ENCODE data around the gene MOB3A.

The MOB3A gene

GRCh38 chr19:2079865-2080301 lies 16.2 kb downstream of the MOB3A start (continued):
- TF ChIP-seq PRDM2 (tag by site-specific recombination; IDR thresholded peaks at IDR 0.05; ENCODE audit: borderline replicate concordance), result no peak
- TF ChIP-seq, protein P1, sequence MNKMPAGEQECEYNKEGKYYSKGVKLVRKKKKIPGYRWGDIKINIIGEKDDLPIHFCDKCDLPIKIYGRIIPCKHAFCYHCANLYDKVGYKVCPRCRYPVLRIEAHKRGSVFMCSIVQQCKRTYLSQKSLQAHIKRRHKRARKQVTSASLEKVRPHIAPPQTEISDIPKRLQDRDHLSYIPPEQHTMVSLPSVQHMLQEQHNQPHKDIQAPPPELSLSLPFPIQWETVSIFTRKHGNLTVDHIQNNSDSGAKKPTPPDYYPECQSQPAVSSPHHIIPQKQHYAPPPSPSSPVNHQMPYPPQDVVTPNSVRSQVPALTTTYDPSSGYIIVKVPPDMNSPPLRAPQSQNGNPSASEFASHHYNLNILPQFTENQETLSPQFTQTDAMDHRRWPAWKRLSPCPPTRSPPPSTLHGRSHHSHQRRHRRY (tag by site-specific recombination; IDR thresholded peaks at IDR 0.05), result no peak

DNA sequence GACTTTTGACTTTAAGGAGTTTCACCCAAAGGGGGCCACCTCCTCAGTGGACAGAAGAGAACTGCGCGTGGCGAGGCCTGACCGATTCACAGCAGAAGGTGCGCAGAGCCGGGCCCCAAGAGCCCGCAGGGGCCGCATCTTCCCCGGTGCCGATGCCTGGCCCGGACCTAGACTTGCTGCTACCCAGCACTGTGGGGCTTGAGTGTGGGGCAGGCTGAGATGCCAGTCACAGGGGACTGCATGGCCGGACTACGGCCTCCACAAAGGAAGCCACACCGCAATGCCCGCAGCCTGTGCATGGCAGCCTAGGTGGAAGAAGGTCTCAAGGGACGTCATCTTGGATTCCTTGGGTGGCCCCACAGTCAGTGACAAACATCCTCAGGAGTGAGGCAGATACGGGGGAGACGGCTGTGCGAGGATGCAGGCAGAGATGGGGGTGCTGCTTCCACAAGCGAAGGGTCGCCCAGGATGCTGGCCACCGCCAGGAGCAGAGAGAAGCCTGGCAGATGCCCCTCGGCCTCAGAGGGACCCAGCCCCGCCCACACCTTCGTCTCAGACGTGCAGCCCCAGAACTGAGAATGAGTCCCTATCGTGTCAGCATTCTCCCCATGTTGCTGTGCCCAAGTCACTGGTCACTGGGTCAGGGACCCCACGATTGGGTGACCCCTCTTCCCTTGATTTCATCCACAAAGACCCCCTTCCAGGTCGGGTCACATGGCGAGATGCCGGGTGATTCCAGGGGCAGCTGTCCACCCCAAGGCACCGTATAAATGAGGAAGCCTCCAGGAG lies 16.9 kb downstream of the MOB3A start:
- H3K9me3 ChIP-seq (ENCODE audit: control insufficient read depth, insufficient read depth, low read depth, low read length), result no peaks in the 10 kb centered on the region
- CTCF ChIA-PET, result interaction anchor here (1.1 to 1.7 kb wide), 2 partner anchors 9 to 10 kb away, joined by 3 to 5 read pairs; no protein-coding TSS in a partner anchor
- no peak overlapping the region for H3K27ac ChIP-seq (ENCODE audit: extremely low read depth, low read depth, low read length)
- no peak overlapping the region for H3K4me3 ChIP-seq (ENCODE audit: low read depth, low read length)
- peaks cover 4 to 61% of the 10 kb centered on the region in 2 experiments; a peak in 2 of 3 replicates for H3K36me3 ChIP-seq (ENCODE audit: control insufficient read depth in 2 of 2, insufficient read depth in 1 of 2, low read length in 2 of 2)
- POLR2A ChIA-PET, result no interaction called here
- no peaks in the 10 kb centered on the region for H3K4me1 ChIP-seq (ENCODE audit: control insufficient read depth, insufficient read depth, low read length)
- no peak for TF ChIP-seq SP7 (tag by site-specific recombination; IDR thresholded peaks at IDR 0.05)

DNA sequence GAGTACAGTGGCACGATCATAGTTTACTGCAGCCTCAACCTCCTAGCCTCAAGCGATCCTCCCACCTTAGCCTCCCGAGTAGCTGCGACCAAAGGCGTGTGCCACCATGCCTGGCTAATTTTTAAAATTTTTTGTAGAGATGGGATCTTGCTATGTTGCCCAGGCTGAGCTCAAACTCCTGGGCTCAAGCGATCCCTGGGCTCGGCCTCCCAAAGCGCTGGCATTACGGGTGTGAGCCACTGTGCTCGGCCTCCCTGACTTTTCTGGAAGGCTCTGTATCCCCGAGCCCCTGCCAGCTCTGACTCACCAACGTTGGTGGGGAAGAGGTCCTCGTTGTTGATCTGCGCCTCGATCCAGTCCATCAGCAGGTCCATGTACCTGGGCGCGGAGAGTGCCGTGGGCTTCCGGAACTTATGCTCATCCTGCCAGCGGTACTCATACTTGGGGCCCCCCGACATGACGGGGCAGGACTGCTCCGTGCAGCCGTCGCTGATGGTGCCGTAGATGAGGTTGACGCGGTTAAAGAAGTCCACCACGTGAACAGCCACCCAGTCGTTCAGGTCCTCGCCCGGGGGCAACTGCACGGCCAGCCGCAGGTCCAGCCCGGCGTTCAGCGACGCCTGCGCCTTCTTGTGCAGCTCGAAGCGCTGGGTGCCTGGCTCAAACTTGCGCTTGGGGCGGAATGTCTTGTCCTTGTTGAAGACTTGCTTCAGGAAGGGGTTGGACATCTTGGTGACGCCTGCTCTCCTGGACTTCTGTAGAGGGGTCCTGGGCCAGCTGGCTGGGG lies 18.1 kb downstream of the MOB3A start:
- H3K4me3 ChIP-seq (ENCODE audit: low read depth, low read length), result no peak overlapping the region
- ChIA-PET CTCF (interaction anchor here (1.0 to 1.7 kb wide), 3 partner anchors 8 to 59 kb away, joined by 3 to 5 read pairs (median 3); no protein-coding TSS in a partner anchor), POLR2A (no interaction called here)
- TF ChIP-seq, protein P2, sequence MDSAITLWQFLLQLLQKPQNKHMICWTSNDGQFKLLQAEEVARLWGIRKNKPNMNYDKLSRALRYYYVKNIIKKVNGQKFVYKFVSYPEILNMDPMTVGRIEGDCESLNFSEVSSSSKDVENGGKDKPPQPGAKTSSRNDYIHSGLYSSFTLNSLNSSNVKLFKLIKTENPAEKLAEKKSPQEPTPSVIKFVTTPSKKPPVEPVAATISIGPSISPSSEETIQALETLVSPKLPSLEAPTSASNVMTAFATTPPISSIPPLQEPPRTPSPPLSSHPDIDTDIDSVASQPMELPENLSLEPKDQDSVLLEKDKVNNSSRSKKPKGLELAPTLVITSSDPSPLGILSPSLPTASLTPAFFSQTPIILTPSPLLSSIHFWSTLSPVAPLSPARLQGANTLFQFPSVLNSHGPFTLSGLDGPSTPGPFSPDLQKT (IDR thresholded peaks at IDR 0.05; ENCODE audit: borderline replicate concordance, low read depth, low read length), result no peak
- TF ChIP-seq ZNF121 (tag by site-specific recombination; IDR thresholded peaks at IDR 0.05), result peak; percentile 75
- peaks cover 4 to 63% of the 10 kb centered on the region in 2 experiments; a peak in 2 of 3 replicates for H3K36me3 ChIP-seq (ENCODE audit: control insufficient read depth in 2 of 2, insufficient read depth in 1 of 2, low read length in 2 of 2)
- H3K4me1 ChIP-seq (ENCODE audit: control insufficient read depth, insufficient read depth, low read length), result no peaks in the 10 kb centered on the region
- H3K27ac ChIP-seq (ENCODE audit: extremely low read depth, low read depth, low read length), result no peak overlapping the region
- no peaks in the 10 kb centered on the region for H3K9me3 ChIP-seq (ENCODE audit: control insufficient read depth, insufficient read depth, low read depth, low read length)

- POLR2A ChIA-PET, result no interaction called here
Observed at GRCh38 chr19:2077398-2077797, 18.7 kb downstream of the MOB3A start.

More at GRCh38 chr19:2077398-2077797, 18.7 kb downstream of the MOB3A start:
- CTCF ChIA-PET, result interaction anchor here (1.0 to 1.7 kb wide), 2 partner anchors 7 to 59 kb away, joined by 3 to 5 read pairs; no protein-coding TSS in a partner anchor
- Histone ChIP-seq H3K4me3 (ENCODE audit: low read depth, low read length) (no peak overlapping the region), H3K4me1 (ENCODE audit: control insufficient read depth, insufficient read depth, low read length) (no peaks in the 10 kb centered on the region), H3K27ac (ENCODE audit: extremely low read depth, low read depth, low read length) (no peak overlapping the region), H3K9me3 (ENCODE audit: control insufficient read depth, insufficient read depth, low read depth, low read length) (no peaks in the 10 kb centered on the region), H3K36me3 (ENCODE audit: control insufficient read depth in 2 of 2, insufficient read depth in 1 of 2, low read length in 2 of 2) (peaks cover 4 to 69% of the 10 kb centered on the region in 2 experiments; a peak in 2 of 3 replicates)
- no peak for TF ChIP-seq PRDM10 (tag by site-specific recombination; IDR thresholded peaks at IDR 0.05)

Measured in HEK293 (cell line).